ENCODE measurements around the gene NECTIN3. TPM values are rescaled to one million over a fixed set of nuclear protein-coding genes. Genes with fewer than 3 reads are reported as not detected.

NECTIN3 gene
- total and polyA plus RNA-seq, 2 of the 4 experiments (the other 2 are of a cell fraction): 34.7 to 155 TPM

- DNase-seq: peak; percentile 48
- dilution Hi-C loops (cut with HindIII; ENCODE audit: low sequenced_read_pairs, unreplicated experiment): no loop called here
Observed at GRCh38 chr3:111128884-111129283, 57.3 kb downstream of the NECTIN3 start.

More at GRCh38 chr3:111128884-111129283, 57.3 kb downstream of the NECTIN3 start:
- H4K8ac ChIP-seq (ENCODE audit: low read depth in 2 of 2, low read length in 2 of 2): no peak overlapping the region
- H3K23ac ChIP-seq (ENCODE audit: low read depth, low read length): no peak overlapping the region
- no peak overlapping the region for H4K5ac ChIP-seq (ENCODE audit: low read depth, low read length)
- H3K9ac ChIP-seq (ENCODE audit: low read depth, low read length): no peak overlapping the region
- 0 out of 2 replicates have a peak, but pooled peaks cover 4% of the 10 kb centered on the region for H3K9me1 ChIP-seq (ENCODE audit: insufficient read depth, low read length)
- no peak overlapping the region for H2BK20ac ChIP-seq (ENCODE audit: low read depth, low read length)
- peaks cover 12% of the 10 kb centered on the region for H4K20me1 ChIP-seq (ENCODE audit: insufficient read depth, low read length)
- H3K79me1 ChIP-seq (ENCODE audit: low read depth in 1 of 2, low read length in 2 of 2): peaks cover 5 to 25% of the 10 kb centered on the region in 2 experiments
- H4K91ac ChIP-seq (ENCODE audit: insufficient read depth, low read depth, low read length): no peak overlapping the region
- ATAC-seq (ENCODE audit: low read depth): peak; percentile 85
- ChIA-PET CTCF (no interaction called here), POLR2A (ENCODE audit: unreplicated experiment) (no interaction called here)
- no peak overlapping the region for H2BK15ac ChIP-seq (ENCODE audit: low read depth, low read length)
- peak overlapping the region; percentile 21 for H2BK5ac ChIP-seq (ENCODE audit: low read depth, low read length, poor library complexity, severe bottlenecking)
- H3K4me2 ChIP-seq (ENCODE audit: low read depth, low read length): no peak overlapping the region
- no peaks in the 10 kb centered on the region for H3K27me3 ChIP-seq (ENCODE audit: control insufficient read depth, insufficient read depth, low read length)
- H2AK9ac ChIP-seq (replicated peaks; ENCODE audit: low read depth, low read length, poor library complexity): no peak overlapping the region
- no peak overlapping the region for H3K4ac ChIP-seq (ENCODE audit: low read depth, low read length)
- no peak overlapping the region for H2AFZ ChIP-seq (replicated peaks; ENCODE audit: low read length, poor library complexity)
- intact Hi-C loops (cut with micrococcal nuclease) (no loop called here), in situ Hi-C loops (cut with MboI; ENCODE audit: low sequenced_read_pairs) (no loop called here)
- no TSS peak for BruUV-seq (replicated peaks)
- no peak overlapping the region for H2BK120ac ChIP-seq (ENCODE audit: low read depth, low read length)
- TF ChIP-seq RAD21 (IDR thresholded peaks at IDR 0.05; ENCODE audit: low read length): no peak
- TF ChIP-seq RFX5 (IDR thresholded peaks at IDR 0.05; ENCODE audit: low read depth, low read length): no peak
- TF ChIP-seq USF2 (IDR thresholded peaks at IDR 0.05; ENCODE audit: low read depth, low read length): no peak
- no peaks in the 10 kb centered on the region for H3K9me3 ChIP-seq (ENCODE audit: control insufficient read depth, insufficient read depth, low read length)
- no peak overlapping the region for H3K27ac ChIP-seq (ENCODE audit: insufficient read depth, low read length)
- no peak overlapping the region for H2AK5ac ChIP-seq (ENCODE audit: low read depth, low read length)
- H3K4me3 ChIP-seq (ENCODE audit: insufficient read depth, low read depth, low read length): no peak overlapping the region
- peak overlapping the region; percentile 64; the same call in 1 of the 2 replicates for H3K18ac ChIP-seq (ENCODE audit: low read depth, low read length)
- no peak overlapping the region for H3K14ac ChIP-seq (replicated peaks; ENCODE audit: low read depth, low read length)
- peaks cover 15% of the 10 kb centered on the region for H3K36me3 ChIP-seq (ENCODE audit: control insufficient read depth, insufficient read depth, low read length)
- no peak overlapping the region for H3K56ac ChIP-seq (ENCODE audit: extremely low read depth, insufficient read depth, low read length)
- H3K4me1 ChIP-seq (ENCODE audit: control insufficient read depth, insufficient read depth, low read length): peaks cover 2% of the 10 kb centered on the region; the same call in 1 of the 2 replicates

Data from IMR-90 (cell line).